SH-SY5Y (cell line): ENCODE results near the gene SLC16A11.

Source experiments
- GATA2 ChIP-seq: IDR thresholded peaks from 2 replicates; pipeline ENCODE4 v1.6.1; 2011; ENCODE audit warnings: mild to moderate bottlenecking, low read depth, low read length
- GATA3 ChIP-seq: IDR thresholded peaks from 2 replicates; pipeline ENCODE4 v1.6.1; 2011; ENCODE audit warnings: low read depth, mild to moderate bottlenecking, low read length, moderate library complexity

GRCh38 chr17:7019839-7020519, 23.9 kb downstream of the SLC16A11 start:
- TF ChIP-seq GATA3 (no peak), GATA2 (no peak)
